ENCODE data around the gene ERP27. TPM values are rescaled to one million over a fixed set of nuclear protein-coding genes. Genes with fewer than 3 reads are reported as not detected.

The ERP27 gene
- polyA plus RNA-seq, 10 donors, result 0.14 to 1.2 (median 0.55) TPM; not detected in 1

- no peak for DNase-seq
These were observed 34.8 kb downstream of the ERP27 start for GRCh38 chr12:14903386-14904098.

GRCh38 chr12:14902465-14902864 lies 35.9 kb downstream of the ERP27 start:
- no peak for DNase-seq

- DNase-seq, result no peak
These were observed 37.1 kb downstream of the ERP27 start for GRCh38 chr12:14901228-14901562.

- DNase-seq, result no peak
These were observed 37.7 kb downstream of the ERP27 start for GRCh38 chr12:14900521-14901227.

- DNase-seq, result peak; percentile 74 to 91 (median 85)
These were observed 41.7 kb downstream of the ERP27 start for GRCh38 chr12:14896521-14897169.

GRCh38 chr12:14893506-14894250 lies 44.7 kb downstream of the ERP27 start:
- no peak for DNase-seq

GRCh38 chr12:14892726-14893505 lies 45.4 kb downstream of the ERP27 start:
- DNase-seq, result peak; percentile 74 to 93 (median 82)

GRCh38 chr12:14890701-14891100 lies 47.6 kb downstream of the ERP27 start:
- DNase-seq, result no peak

GRCh38 chr12:14886271-14886670 lies 52.1 kb downstream of the ERP27 start:
- DNase-seq, result no peak

- peak; percentile 69 to 94 (median 90) for DNase-seq
These were observed 52.6 kb downstream of the ERP27 start, which contains the start of gene MGP for GRCh38 chr12:14885718-14886221. MGP (minus strand) TSS chr12:14885854; CDS start chr12:14885791, 63 bp downstream.

GRCh38 chr12:14884458-14884878 lies 53.9 kb downstream of the ERP27 start:
- DNase-seq, result peak; percentile 83 to 95 (median 89)

GRCh38 chr12:14883686-14884085 lies 54.7 kb downstream of the ERP27 start:
- DNase-seq, result peak; percentile 84 to 95 (median 91)

GRCh38 chr12:14880890-14881453 lies 57.4 kb downstream of the ERP27 start:
- no peak for DNase-seq

- DNase-seq, result no peak
These were observed 59.0 kb downstream of the ERP27 start for GRCh38 chr12:14879222-14879933.

GRCh38 chr12:14878488-14878887 lies 59.8 kb downstream of the ERP27 start:
- DNase-seq, result no peak

- no peak for DNase-seq
These were observed 61.5 kb downstream of the ERP27 start for GRCh38 chr12:14876833-14877232.

- no peak for DNase-seq
These were observed 63.5 kb downstream of the ERP27 start for GRCh38 chr12:14874882-14875281.

- no peak for DNase-seq
These were observed 64.7 kb downstream of the ERP27 start for GRCh38 chr12:14873440-14874185.

GRCh38 chr12:14871886-14872285 lies 66.5 kb downstream of the ERP27 start:
- no peak for DNase-seq
